HG03378 (cell line): ENCODE results near the gene MAPK1IP1L.
A peak's percentile ranks its signal among the peaks of the same experiment; 100 is the strongest.

Source experiments
- ATAC-seq: cut with Tn5 transposase; IDR thresholded peaks from one replicate; pipeline ENCODE4 v1.9.1; 2021; ENCODE audit warnings: mild to moderate bottlenecking, moderate library complexity; ENCODE audit not compliant: unreplicated experiment

MAPK1IP1L gene

GRCh38 chr14:55094292-55095157 is 43.1 kb downstream of the MAPK1IP1L start:
- no peak for ATAC-seq

GRCh38 chr14:55097881-55098560 is 46.6 kb downstream of the MAPK1IP1L start:
- ATAC-seq, result peak; percentile 59

- ATAC-seq, result no peak
Measured at GRCh38 chr14:55098561-55098898, 47.1 kb downstream of the MAPK1IP1L start.

GRCh38 chr14:55099756-55100155 is 48.3 kb downstream of the MAPK1IP1L start:
- no peak for ATAC-seq

- ATAC-seq, result no peak
Measured at GRCh38 chr14:55101698-55102097, 50.3 kb downstream of the MAPK1IP1L start.

- ATAC-seq, result peak; percentile 79
Measured at GRCh38 chr14:55102141-55102621, 50.7 kb downstream of the MAPK1IP1L start.

GRCh38 chr14:55103005-55103640 is 51.7 kb downstream of the MAPK1IP1L start:
- ATAC-seq, result peak; percentile 37

- ATAC-seq, result no peak
Measured at GRCh38 chr14:55103971-55104954, 52.8 kb downstream of the MAPK1IP1L start.

- ATAC-seq, result no peak
Measured at GRCh38 chr14:55105991-55106390, 54.5 kb downstream of the MAPK1IP1L start.

GRCh38 chr14:55107766-55108554 is 56.5 kb downstream of the MAPK1IP1L start:
- peak; percentile 54 for ATAC-seq

- no peak for ATAC-seq
Measured at GRCh38 chr14:55109836-55110235, 58.4 kb downstream of the MAPK1IP1L start.

- no peak for ATAC-seq
Measured at GRCh38 chr14:55111122-55111708, 59.8 kb downstream of the MAPK1IP1L start.

GRCh38 chr14:55114720-55115119 is 63.3 kb downstream of the MAPK1IP1L start:
- ATAC-seq, result no peak

GRCh38 chr14:55115460-55115859 is 64.0 kb downstream of the MAPK1IP1L start:
- ATAC-seq, result no peak

GRCh38 chr14:55115861-55116245 is 64.4 kb downstream of the MAPK1IP1L start:
- no peak for ATAC-seq

- no peak for ATAC-seq
Measured at GRCh38 chr14:55116246-55117030, 65.0 kb downstream of the MAPK1IP1L start.

- ATAC-seq, result no peak
Measured at GRCh38 chr14:55117803-55118441, 66.5 kb downstream of the MAPK1IP1L start.

GRCh38 chr14:55118761-55119160 is 67.3 kb downstream of the MAPK1IP1L start:
- ATAC-seq, result no peak
